ENCODE data around the gene ZDHHC9.

DNA sequence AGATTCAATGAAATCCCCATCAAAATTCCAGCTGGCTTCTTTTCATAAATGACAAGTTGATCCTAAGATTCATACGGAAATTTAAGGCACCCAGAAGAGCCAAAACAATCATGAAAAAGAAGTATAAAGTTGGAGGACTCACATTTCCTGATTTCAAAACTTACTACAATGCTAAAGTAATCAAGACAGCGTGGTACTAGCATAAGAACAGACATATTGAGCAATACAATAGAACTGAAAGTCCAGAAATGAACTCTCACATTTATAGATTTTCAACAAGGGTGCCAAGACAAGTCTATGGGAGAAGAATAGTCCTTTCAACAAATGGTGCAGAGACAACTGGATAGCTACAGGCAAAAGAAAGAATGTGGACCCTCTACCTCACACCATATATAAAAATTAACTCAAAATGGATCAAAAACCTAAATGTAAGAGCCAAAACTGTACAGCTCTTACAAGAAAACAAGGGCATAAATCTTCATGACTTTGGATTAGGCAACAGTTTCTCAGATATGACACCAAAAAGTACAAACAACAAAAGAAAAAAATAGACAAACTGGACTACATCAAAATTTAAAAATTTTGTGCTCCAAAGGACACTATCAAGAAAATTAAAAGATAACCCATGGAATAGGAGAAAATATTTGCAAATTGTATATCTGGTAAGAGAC, 35.4 kb downstream of the ZDHHC9 start:
- TF ChIP-seq CTCF (IDR thresholded peaks at IDR 0.05; ENCODE audit: low read depth, low read length) (no peak), EZH2phosphoT487 (IDR thresholded peaks at IDR 0.05; ENCODE audit: low read depth) (no peak)

Measured in OCI-LY3 (cell line).